H9 (cell line): ENCODE data around the gene RAB29. TPM values are rescaled to one million over a fixed set of nuclear protein-coding genes. Genes with fewer than 3 reads are reported as not detected.

Source experiments
- DNase-seq: peaks from one replicate; pipeline ENCODE4 v3.0.0-alpha.2; 2017
- H2AFZ ChIP-seq: one replicate; pipeline ENCODE4 v1.6.1; 2013; ENCODE audit warnings: mild to moderate bottlenecking, low read length, control low read depth, moderate library complexity
- H2AK5ac ChIP-seq: 2 replicates; pipeline ENCODE4 v1.6.1; 2013; ENCODE audit warnings: low read length, control low read depth, mixed read lengths; ENCODE audit not compliant: insufficient read length
- H2BK120ac ChIP-seq: one replicate; pipeline ENCODE4 v1.6.1; 2013; ENCODE audit warnings: low read depth, mild to moderate bottlenecking, low read length, control low read depth, inconsistent platforms; ENCODE audit not compliant: poor library complexity, severe bottlenecking
- H2BK12ac ChIP-seq: 2 replicates; pipeline ENCODE4 v1.6.1; 2013; ENCODE audit warnings: low read length, control low read depth, mixed read lengths, low read depth; ENCODE audit not compliant: insufficient read length
- H2BK15ac ChIP-seq: 2 replicates; pipeline ENCODE4 v1.6.1; 2013; ENCODE audit warnings: low read depth, low read length, control low read depth
- H2BK20ac ChIP-seq: one replicate; pipeline ENCODE4 v1.6.1; 2013; ENCODE audit warnings: low read depth, mild to moderate bottlenecking, low read length, control low read depth, inconsistent platforms; ENCODE audit not compliant: poor library complexity, severe bottlenecking
- H2BK5ac ChIP-seq: 2 replicates; pipeline ENCODE4 v1.6.1; 2013; ENCODE audit warnings: low read length, control low read depth, mixed read lengths; ENCODE audit not compliant: insufficient read length
- H3K14ac ChIP-seq: 2 replicates; pipeline ENCODE4 v1.6.1; 2013; ENCODE audit warnings: low read length, control low read depth; ENCODE audit not compliant: insufficient read depth
- H3K18ac ChIP-seq: 2 replicates; pipeline ENCODE4 v1.6.1; 2013; ENCODE audit warnings: low read depth, mild to moderate bottlenecking, mixed read lengths, low read length, control low read depth; ENCODE audit not compliant: insufficient read length
- H3K23ac ChIP-seq: 2 replicates; pipeline ENCODE4 v1.6.1; 2013; ENCODE audit warnings: low read length, control low read depth, mixed read lengths, low read depth; ENCODE audit not compliant: insufficient read length
- H3K23me2 ChIP-seq: 2 replicates; pipeline ENCODE4 v1.6.1; 2013; ENCODE audit warnings: low read depth, mild to moderate bottlenecking, mixed read lengths, low read length, control low read depth; ENCODE audit not compliant: insufficient read length, poor library complexity, severe bottlenecking
- H3K27ac ChIP-seq: 2 replicates; pipeline ENCODE4 v1.5.1; 2013; ENCODE audit warnings: low read length, control low read depth, mixed read lengths, low read depth; ENCODE audit not compliant: insufficient read length
- H3K27me3 ChIP-seq: 2 replicates; pipeline ENCODE4 v1.6.1; 2013; ENCODE audit warnings: low read length, control low read depth, inconsistent platforms; ENCODE audit not compliant: insufficient read depth
- H3K4ac ChIP-seq: 2 replicates; pipeline ENCODE4 v1.6.1; 2013; ENCODE audit warnings: low read depth, mild to moderate bottlenecking, control low read depth, inconsistent platforms, low read length, moderate library complexity
- H3K4me1 ChIP-seq: 2 replicates; pipeline ENCODE4 v1.6.1; 2013; ENCODE audit warnings: low read length, control low read depth, inconsistent platforms; ENCODE audit not compliant: insufficient read depth
- H3K4me2 ChIP-seq: 2 replicates; pipeline ENCODE4 v1.6.1; 2013; ENCODE audit warnings: low read length, control low read depth, mixed read lengths; ENCODE audit not compliant: insufficient read length, insufficient read depth
- H3K56ac ChIP-seq: 2 replicates; pipeline ENCODE4 v1.6.1; 2013; ENCODE audit warnings: low read depth, mild to moderate bottlenecking, mixed read lengths, low read length, control low read depth; ENCODE audit not compliant: insufficient read length
- H3K79me1 ChIP-seq: 2 replicates; pipeline ENCODE4 v1.6.1; 2013; ENCODE audit warnings: low read depth, mild to moderate bottlenecking, moderate library complexity, low read length, control low read depth, inconsistent platforms; ENCODE audit not compliant: insufficient read depth, poor library complexity, severe bottlenecking
- H3K79me2 ChIP-seq: 2 replicates; pipeline ENCODE4 v1.6.1; 2013; ENCODE audit warnings: low read length, control low read depth, inconsistent platforms; ENCODE audit not compliant: insufficient read depth
- H3K9ac ChIP-seq: 2 replicates; pipeline ENCODE4 v1.6.1; 2013; ENCODE audit warnings: low read length, control low read depth, mixed read lengths; ENCODE audit not compliant: insufficient read length; ENCODE audit errors: extremely low read depth
- H3K9me3 ChIP-seq: one replicate; pipeline ENCODE4 v1.6.1; 2013; ENCODE audit warnings: low read depth, low read length, inconsistent platforms; ENCODE audit not compliant: control insufficient read depth
- H3T11ph ChIP-seq: one replicate; pipeline ENCODE4 v1.6.1; 2013; ENCODE audit warnings: mild to moderate bottlenecking, low read length, control low read depth, inconsistent platforms
- H4K20me1 ChIP-seq: one replicate; pipeline ENCODE4 v1.6.1; 2013; ENCODE audit not compliant: control insufficient read depth, insufficient read length, insufficient read depth
- H4K5ac ChIP-seq: 2 replicates; pipeline ENCODE4 v1.6.1; 2013; ENCODE audit warnings: low read depth, mild to moderate bottlenecking, mixed read lengths, low read length, control low read depth; ENCODE audit not compliant: insufficient read length
- H4K8ac ChIP-seq: replicated peaks from 2 replicates; pipeline ENCODE4 v1.6.1; 2013; ENCODE audit warnings: low read length, control low read depth, mixed read lengths, low read depth; ENCODE audit not compliant: insufficient read length
- H4K91ac ChIP-seq: 2 replicates; pipeline ENCODE4 v1.6.1; 2013; ENCODE audit warnings: low read depth, mild to moderate bottlenecking, moderate library complexity, mixed read lengths, low read length, control low read depth; ENCODE audit not compliant: insufficient read length
- H3K27ac Mint-ChIP-seq, 3 experiments: 2 replicates in 2 of 3; 3 replicates in 1 of 3; pipeline ENCODE4 v1.8.0; 2020 to 2021; ENCODE audit warnings: mixed read lengths in 3 of 3, mild to moderate bottlenecking in 1 of 3, moderate library complexity in 1 of 3
- H3K27me3 Mint-ChIP-seq: 2 replicates; pipeline ENCODE4 v1.8.0; 2021; ENCODE audit warnings: low read depth, mild to moderate bottlenecking, moderate library complexity, mixed read lengths
- H3K36me3 Mint-ChIP-seq, 3 experiments: 2 replicates in 2 of 3; 3 replicates in 1 of 3; pipeline ENCODE4 v1.8.0; 2020 to 2021; ENCODE audit warnings: low read depth in 3 of 3, mixed read lengths in 3 of 3; ENCODE audit not compliant: insufficient read depth in 1 of 3
- H3K4me1 Mint-ChIP-seq, 2 experiments: 2 replicates each; pipeline ENCODE4 v1.8.0; 2020; ENCODE audit warnings: mixed read lengths in 2 of 2
- H3K4me3 Mint-ChIP-seq, 2 experiments: 2 replicates in 1 of 2; 3 replicates in 1 of 2; pipeline ENCODE4 v1.8.0; 2020 to 2021; ENCODE audit warnings: mild to moderate bottlenecking in 2 of 2, mixed read lengths in 2 of 2, moderate library complexity in 1 of 2
- H3K9me3 Mint-ChIP-seq, 2 experiments: 2 replicates in 1 of 2; 3 replicates in 1 of 2; pipeline ENCODE4 v1.8.0; 2020; ENCODE audit warnings: mild to moderate bottlenecking in 2 of 2, mixed read lengths in 2 of 2, moderate library complexity in 1 of 2
- WGBS: extraction: QIAGEN DNeasy Blood & Tissue Kit; methylation state at CpG from one replicate; pipeline ENCODE4 v1.1.7; 2013; ENCODE audit warnings: missing lambda C conversion rate, low lambda C conversion rate, mixed read lengths; ENCODE audit not compliant: insufficient read length; ENCODE audit errors: extremely low coverage; 5-methylcytosine and 5-hydroxymethylcytosine counted together
- total RNA-seq: library from RNA; stranded (reverse); gene quantifications from 2 replicates; pipeline ENCODE4 v1.2.1, GENCODE V29; 2021
- TF ChIP-seq, protein P1 (sequence below): fragments of 200-600 bp; sonication (generic); conservative IDR thresholded peaks from 3 replicates; pipeline ENCODE4 v1.8.0; 2021; ENCODE audit warnings: antibody characterized with exemption, mild to moderate bottlenecking

The RAB29 gene
- total RNA-seq, 1 experiment from 2014 or later: 4.2 TPM

DNA sequence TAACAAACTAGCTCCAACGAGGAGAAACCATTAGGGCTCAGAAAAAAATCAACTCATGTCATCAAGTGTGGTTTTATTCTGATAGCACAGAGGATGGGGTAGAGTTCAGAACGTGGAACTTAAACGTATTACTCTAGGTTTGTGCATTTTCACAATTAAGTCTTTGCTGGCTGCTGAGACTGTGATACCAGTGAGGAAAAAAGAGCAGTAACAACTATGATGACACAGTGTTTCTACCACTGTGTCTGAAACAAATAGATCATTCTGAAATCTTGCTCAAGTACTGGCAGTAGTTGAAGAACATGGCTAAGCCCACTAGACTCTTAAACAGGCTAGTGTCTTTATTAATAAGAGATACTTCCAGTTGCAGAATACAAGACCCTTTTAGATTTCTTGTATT lies 56.3 kb downstream of the RAB29 start:
- Histone ChIP-seq H3K27ac (no peak overlapping the region), H3T11ph (no peak overlapping the region), H4K20me1 (no peaks in the 10 kb centered on the region), H3K4me2 (no peak overlapping the region), H3K79me1 (no peaks in the 10 kb centered on the region), H4K91ac (no peak overlapping the region), H3K4me1 (no peaks in the 10 kb centered on the region), H3K79me2 (no peaks in the 10 kb centered on the region), H2BK15ac (no peak overlapping the region), H2BK20ac (no peak overlapping the region), H2BK120ac (no peak overlapping the region), H2BK12ac (no peak overlapping the region), H3K4ac (no peak overlapping the region), H3K9ac (no peak overlapping the region), H3K18ac (no peak overlapping the region), H2BK5ac (no peak overlapping the region), H3K23ac (no peak overlapping the region), H3K56ac (no peak overlapping the region), H2AK5ac (no peak overlapping the region), H3K23me2 (no peaks in the 10 kb centered on the region), H2AFZ (no peak overlapping the region), H3K9me3 (no peaks in the 10 kb centered on the region), H4K8ac (no peak overlapping the region), H3K14ac (no peak overlapping the region), H3K27me3 (no peaks in the 10 kb centered on the region), H4K5ac (no peak overlapping the region)
- H3K9me3 Mint-ChIP-seq: no peaks in the 10 kb centered on the region
- peaks cover 20 to 24% of the 10 kb centered on the region in 2 experiments for H3K4me1 Mint-ChIP-seq
- H3K27me3 Mint-ChIP-seq: no peaks in the 10 kb centered on the region
- H3K4me3 Mint-ChIP-seq: no peak overlapping the region
- no peak for DNase-seq
- no peak overlapping the region for H3K27ac Mint-ChIP-seq
- TF ChIP-seq, protein P1, sequence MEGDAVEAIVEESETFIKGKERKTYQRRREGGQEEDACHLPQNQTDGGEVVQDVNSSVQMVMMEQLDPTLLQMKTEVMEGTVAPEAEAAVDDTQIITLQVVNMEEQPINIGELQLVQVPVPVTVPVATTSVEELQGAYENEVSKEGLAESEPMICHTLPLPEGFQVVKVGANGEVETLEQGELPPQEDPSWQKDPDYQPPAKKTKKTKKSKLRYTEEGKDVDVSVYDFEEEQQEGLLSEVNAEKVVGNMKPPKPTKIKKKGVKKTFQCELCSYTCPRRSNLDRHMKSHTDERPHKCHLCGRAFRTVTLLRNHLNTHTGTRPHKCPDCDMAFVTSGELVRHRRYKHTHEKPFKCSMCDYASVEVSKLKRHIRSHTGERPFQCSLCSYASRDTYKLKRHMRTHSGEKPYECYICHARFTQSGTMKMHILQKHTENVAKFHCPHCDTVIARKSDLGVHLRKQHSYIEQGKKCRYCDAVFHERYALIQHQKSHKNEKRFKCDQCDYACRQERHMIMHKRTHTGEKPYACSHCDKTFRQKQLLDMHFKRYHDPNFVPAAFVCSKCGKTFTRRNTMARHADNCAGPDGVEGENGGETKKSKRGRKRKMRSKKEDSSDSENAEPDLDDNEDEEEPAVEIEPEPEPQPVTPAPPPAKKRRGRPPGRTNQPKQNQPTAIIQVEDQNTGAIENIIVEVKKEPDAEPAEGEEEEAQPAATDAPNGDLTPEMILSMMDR: no peak
- H3K36me3 Mint-ChIP-seq: peaks cover 37 to 83% (median 81%) of the 10 kb centered on the region in 3 experiments
- WGBS: no CpG with 5 or more reads among the region's 3 CpGs

Other genes starting within 250 kb of the RAB29 start
- gene ELK4, start 143.5 kb downstream of the RAB29 start, total RNA-seq: 28.7 and 31.2 TPM in 2 replicates
- gene SLC45A3, start 95.0 kb downstream of the RAB29 start, total RNA-seq: 16.7 TPM in 2 replicates
- gene NUCKS1, start 25.3 kb downstream of the RAB29 start, total RNA-seq: 414 and 427 TPM in 2 replicates
- 18.2 and 19.7 TPM in 2 replicates for gene SLC41A1, start 37.7 kb upstream of the RAB29 start, total RNA-seq
- gene PM20D1, start 74.7 kb upstream of the RAB29 start, total RNA-seq: not detected in 2 replicates
- gene SLC26A9, start 168.0 kb upstream of the RAB29 start, total RNA-seq: not detected in 2 replicates
- 0.68 and 0.83 TPM in 2 replicates for gene RAB7B, start 227.9 kb upstream of the RAB29 start, total RNA-seq
- gene CTSE, start 248.4 kb upstream of the RAB29 start, total RNA-seq: not detected in 2 replicates